GM23338 (cell line): ENCODE measurements around the gene DGKB. TPM values are rescaled to one million over a fixed set of nuclear protein-coding genes. Genes with fewer than 3 reads are reported as not detected.

Experiments
- ATAC-seq: fragments of 200-7000 bp; cut with Tn5 transposase; 3 replicates; pipeline ENCODE4 v1.9.1; 2020
- DNase-seq: peaks from one replicate; pipeline ENCODE4 v3.0.0-alpha.2; 2015; ENCODE audit warnings: low spot score
- H2AFZ ChIP-seq: fragments of 200-600 bp; sonication (generic); 2 replicates; pipeline ENCODE4 v1.8.0; 2016; ENCODE audit warnings: antibody characterized with exemption, mild to moderate bottlenecking, moderate library complexity
- H3F3A ChIP-seq: fragments of 200-600 bp; sonication (generic); replicated peaks from 2 replicates; pipeline ENCODE4 v1.8.0; 2017; ENCODE audit warnings: antibody characterized with exemption, mixed run types, low read depth
- H3K27ac ChIP-seq: fragments of 200-600 bp; sonication (generic); 2 replicates; pipeline ENCODE4 v1.6.1; 2016; ENCODE audit warnings: low read depth
- H3K27me3 ChIP-seq: fragments of 200-600 bp; sonication (generic); 2 replicates; pipeline ENCODE4 v1.8.0; 2016; ENCODE audit warnings: mild to moderate bottlenecking, mixed run types, moderate library complexity; ENCODE audit not compliant: insufficient read depth
- H3K36me3 ChIP-seq: fragments of 200-600 bp; sonication (generic); 2 replicates; pipeline ENCODE4 v1.8.0; 2016; ENCODE audit warnings: mild to moderate bottlenecking; ENCODE audit not compliant: insufficient read depth
- H3K4me1 ChIP-seq: fragments of 200-600 bp; sonication (generic); 2 replicates; pipeline ENCODE4 v1.8.0; 2016; ENCODE audit warnings: mild to moderate bottlenecking, moderate library complexity; ENCODE audit not compliant: insufficient read depth
- H3K4me2 ChIP-seq: fragments of 200-600 bp; sonication (generic); 2 replicates; pipeline ENCODE4 v1.7.1; 2017; ENCODE audit warnings: mixed run types
- H3K4me3 ChIP-seq: fragments of 200-600 bp; sonication (generic); 2 replicates; pipeline ENCODE4 v1.6.1; 2016; ENCODE audit warnings: mixed run types
- H3K79me2 ChIP-seq: fragments of 200-600 bp; sonication (generic); replicated peaks from 2 replicates; pipeline ENCODE4 v1.8.0; 2017; ENCODE audit warnings: mild to moderate bottlenecking; ENCODE audit not compliant: insufficient read depth
- H3K9me2 ChIP-seq: fragments of 200-600 bp; sonication (generic); 2 replicates; pipeline ENCODE4 v1.8.0; 2017; ENCODE audit not compliant: insufficient read depth
- H4K20me1 ChIP-seq: fragments of 200-600 bp; sonication (generic); replicated peaks from 2 replicates; pipeline ENCODE4 v1.8.0; 2017; ENCODE audit warnings: mild to moderate bottlenecking; ENCODE audit not compliant: insufficient read depth
- H3K27ac Mint-ChIP-seq: 2 replicates; pipeline ENCODE4 v1.8.0; 2020; ENCODE audit warnings: inconsistent platforms, mild to moderate bottlenecking, moderate library complexity, mixed read lengths
- H3K27me3 Mint-ChIP-seq: 3 replicates; pipeline ENCODE4 v1.8.0; 2022; ENCODE audit warnings: low read depth, mild to moderate bottlenecking, moderate library complexity, mixed read lengths, inconsistent platforms; ENCODE audit not compliant: insufficient read depth, poor library complexity
- H3K36me3 Mint-ChIP-seq: 3 replicates; pipeline ENCODE4 v1.8.0; 2021; ENCODE audit warnings: low read depth, mild to moderate bottlenecking, inconsistent platforms, moderate library complexity, mixed read lengths
- H3K4me1 Mint-ChIP-seq: 3 replicates; pipeline ENCODE4 v1.8.0; 2020; ENCODE audit warnings: mild to moderate bottlenecking, inconsistent platforms, mixed read lengths
- H3K4me3 Mint-ChIP-seq: 3 replicates; pipeline ENCODE4 v1.8.0; 2021; ENCODE audit warnings: moderate library complexity, mild to moderate bottlenecking, inconsistent platforms, mixed read lengths
- H3K9me3 Mint-ChIP-seq: 3 replicates; pipeline ENCODE4 v1.8.0; 2020; ENCODE audit warnings: moderate library complexity, mild to moderate bottlenecking, inconsistent platforms, mixed read lengths
- CREB1 ChIP-seq: fragments of 250-450 bp; sonication (Bioruptor Pico); IDR thresholded peaks from 2 replicates; pipeline ENCODE4 v1.5.0; 2020; ENCODE audit warnings: low read depth, mild to moderate bottlenecking, moderate library complexity
- CTCF ChIP-seq, 2 experiments: fragments of 200-600 bp in 1 of 2; sonication (generic) in 1 of 2; conservative IDR thresholded peaks; 2 replicates each; pipeline versions ENCODE4 v1.5.1 to v1.6.1; 2016 to 2017; ENCODE audit warnings: antibody characterized with exemption in 2 of 2, low read depth in 2 of 2, mild to moderate bottlenecking in 2 of 2, moderate library complexity in 1 of 2
- ETS1 ChIP-seq: IDR thresholded peaks from 2 replicates; pipeline ENCODE4 v1.6.1; 2016; ENCODE audit warnings: antibody characterized with exemption
- EZH2 ChIP-seq: fragments of 200-600 bp; sonication (generic); IDR thresholded peaks from one replicate; pipeline ENCODE4 v1.8.0; 2017; ENCODE audit warnings: antibody characterized with exemption, mild to moderate bottlenecking, low read depth; ENCODE audit not compliant: unreplicated experiment
- EZH2phosphoT487 ChIP-seq: fragments of 200-600 bp; sonication (generic); IDR thresholded peaks from one replicate; pipeline ENCODE4 v1.8.1; 2018; ENCODE audit warnings: antibody characterized with exemption; ENCODE audit not compliant: unreplicated experiment
- JUNB ChIP-seq: IDR thresholded peaks from one replicate; pipeline ENCODE4 v1.6.1; 2016; ENCODE audit warnings: antibody characterized with exemption; ENCODE audit not compliant: unreplicated experiment
- NANOG ChIP-seq: IDR thresholded peaks from 2 replicates; pipeline ENCODE4 v1.6.1; 2016; ENCODE audit warnings: antibody characterized with exemption, borderline replicate concordance
- POLR2AphosphoS5 ChIP-seq: IDR thresholded peaks from 2 replicates; pipeline ENCODE4 v1.6.1; 2016; ENCODE audit warnings: antibody characterized with exemption, low read depth
- REST ChIP-seq: IDR thresholded peaks from one replicate; pipeline ENCODE4 v1.6.1; 2018; ENCODE audit warnings: antibody characterized with exemption; ENCODE audit not compliant: unreplicated experiment
- STAT1 ChIP-seq: IDR thresholded peaks from one replicate; pipeline ENCODE4 v1.6.1; 2016; ENCODE audit warnings: antibody characterized with exemption; ENCODE audit not compliant: unreplicated experiment
- ZNF114 ChIP-seq: fragments of 250-450 bp; sonication (Bioruptor Pico); IDR thresholded peaks from 2 replicates; pipeline ENCODE4 v1.5.0; 2020; ENCODE audit warnings: mild to moderate bottlenecking, moderate library complexity
- ZNF331 ChIP-seq: fragments of 250-450 bp; sonication (Bioruptor Pico); IDR thresholded peaks from 2 replicates; pipeline ENCODE4 v1.5.0; 2020; ENCODE audit warnings: low read depth, mild to moderate bottlenecking, moderate library complexity
- polyA plus RNA-seq: library from polyadenylated mRNA; unstranded; fragments of >200 nt; fragmentation: Nextera tagmentation; extraction: Ambion mirVana; gene quantifications from 2 replicates; pipeline ENCODE4 v1.2.1, GENCODE V29; 2016
- total RNA-seq: library from RNA; depleted of rRNA; stranded (reverse); fragments of >200 nt; shearing (Covaris generic); gene quantifications from 2 replicates; pipeline ENCODE4 v1.2.3, GENCODE V29; 2014

The DGKB gene
- total and polyA plus RNA-seq, 2 experiments from 2014 or later, result 4.8 to 11.5 TPM

- Histone ChIP-seq H3K4me2 (no peak overlapping the region), H4K20me1 (no peaks in the 10 kb centered on the region), H3F3A (no peaks in the 10 kb centered on the region), H3K27me3 (no peaks in the 10 kb centered on the region), H3K4me1 (no peaks in the 10 kb centered on the region), H3K79me2 (no peaks in the 10 kb centered on the region), H3K27ac (no peak overlapping the region), H3K4me3 (no peak overlapping the region), H2AFZ (no peak overlapping the region), H3K9me2 (no peaks in the 10 kb centered on the region; the same call in none of the 2 replicates), H3K36me3 (no peaks in the 10 kb centered on the region)
- no peaks in the 10 kb centered on the region for H3K4me1 Mint-ChIP-seq
- TF ChIP-seq ZNF331 (CRISPR knock-in tag), result no peak
- no peak for TF ChIP-seq ZNF114
- TF ChIP-seq ETS1, result no peak
- TF ChIP-seq JUNB, result no peak
- no peak for TF ChIP-seq CREB1 (CRISPR knock-in tag)
- TF ChIP-seq POLR2AphosphoS5, result no peak
- no peak for TF ChIP-seq CTCF (conservative IDR thresholded peaks at IDR 0.05; ENCODE audit: low read depth in 2 of 2)
- H3K27ac Mint-ChIP-seq, result no peak overlapping the region
- peaks cover 11% of the 10 kb centered on the region for H3K9me3 Mint-ChIP-seq
- no peaks in the 10 kb centered on the region for H3K27me3 Mint-ChIP-seq
- ATAC-seq, result no peak
- DNase-seq, result no peak
- no peak overlapping the region for H3K4me3 Mint-ChIP-seq
- peaks cover 12% of the 10 kb centered on the region; the same call in 2 of the 3 replicates for H3K36me3 Mint-ChIP-seq
Observed at GRCh38 chr7:14590206-14590605, 312.3 kb downstream of the DGKB start.

- Histone ChIP-seq H3K4me1 (no peaks in the 10 kb centered on the region), H4K20me1 (no peaks in the 10 kb centered on the region), H3K9me2 (no peaks in the 10 kb centered on the region; the same call in none of the 2 replicates), H3F3A (no peaks in the 10 kb centered on the region), H2AFZ (no peak overlapping the region), H3K4me2 (no peak overlapping the region), H3K4me3 (no peak overlapping the region), H3K79me2 (no peaks in the 10 kb centered on the region), H3K27ac (no peak overlapping the region), H3K27me3 (no peaks in the 10 kb centered on the region), H3K36me3 (no peaks in the 10 kb centered on the region)
- Mint-ChIP-seq H3K27me3 (no peaks in the 10 kb centered on the region), H3K9me3 (peaks cover 12% of the 10 kb centered on the region), H3K36me3 (peaks cover 14% of the 10 kb centered on the region; the same call in 2 of the 3 replicates), H3K27ac (no peak overlapping the region), H3K4me1 (0 out of 3 replicates have a peak, but pooled peaks cover 3% of the 10 kb centered on the region), H3K4me3 (no peak overlapping the region)
- DNase-seq (no peak), ATAC-seq (no peak)
- no peak for TF ChIP-seq JUNB
- TF ChIP-seq ZNF331 (CRISPR knock-in tag), result no peak
- no peak for TF ChIP-seq EZH2phosphoT487
- no peak for TF ChIP-seq ETS1
- TF ChIP-seq STAT1, result no peak
- TF ChIP-seq CTCF (conservative IDR thresholded peaks at IDR 0.05; ENCODE audit: low read depth in 2 of 2), result no peak
- TF ChIP-seq EZH2, result no peak
- TF ChIP-seq REST, result no peak
- no peak for TF ChIP-seq NANOG
- TF ChIP-seq POLR2AphosphoS5, result no peak
- TF ChIP-seq CREB1 (CRISPR knock-in tag), result no peak
Observed at GRCh38 chr7:14585232-14585631, 317.3 kb downstream of the DGKB start.
